NCI-H1930 (cell line): Measurements from ENCODE around the gene RPH3AL.
"Not testable (repeated sequence)": the region's sequence is repeated elsewhere in the genome, so short reads cannot be mapped to it uniquely, and the experiment has no call there.

Experiments used
- DNase-seq, 2 experiments: peaks; one replicate each; lab custom pipeline; 2025; lab: John Stamatoyannopoulos, UW

RPH3AL gene

DNA sequence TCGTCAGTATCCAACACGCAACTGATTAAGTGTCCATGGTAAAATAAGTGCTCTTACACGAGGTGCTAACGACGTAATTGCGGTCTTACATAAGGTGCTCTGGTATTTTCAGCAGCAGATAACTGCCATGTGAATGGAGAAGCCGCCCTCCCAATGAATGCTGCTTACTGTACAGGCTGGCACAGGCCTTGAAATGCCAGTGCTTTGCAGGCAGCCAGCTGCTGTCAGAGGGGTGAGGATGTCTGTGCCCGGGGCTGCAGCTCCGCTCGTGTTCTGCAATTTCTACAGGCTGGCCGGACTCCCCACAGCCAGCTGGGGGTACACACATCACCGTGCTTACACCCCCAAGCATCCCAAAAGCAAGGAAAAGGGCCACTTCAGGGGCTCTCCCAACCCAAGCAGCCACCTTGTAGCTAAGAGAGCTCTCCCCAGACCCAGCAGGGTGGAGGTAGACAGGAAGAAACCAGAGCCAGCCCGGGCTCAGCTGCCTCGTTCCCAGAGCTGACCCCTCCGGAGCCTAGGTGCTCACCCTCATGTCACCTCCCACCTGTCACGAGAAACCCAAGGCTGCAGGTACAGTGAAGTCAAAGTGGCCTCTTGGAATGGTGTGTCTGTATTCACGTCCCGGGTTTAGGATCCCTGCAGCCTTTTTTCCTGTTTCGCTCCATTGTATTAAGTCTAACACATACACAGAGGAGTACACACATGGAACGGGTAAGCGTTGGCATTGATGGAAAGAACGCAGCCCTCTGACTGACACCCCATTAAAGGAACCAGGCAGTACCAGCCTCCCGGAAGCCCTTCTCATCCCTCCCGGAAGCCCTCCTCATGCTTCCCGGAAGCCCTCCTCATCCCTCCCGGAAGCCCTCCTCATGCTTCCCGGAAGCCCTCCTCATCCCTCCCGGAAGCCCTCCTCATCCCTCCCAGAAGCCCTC lies 27.2 kb upstream of the RPH3AL start:
- no peak for DNase-seq

DNA sequence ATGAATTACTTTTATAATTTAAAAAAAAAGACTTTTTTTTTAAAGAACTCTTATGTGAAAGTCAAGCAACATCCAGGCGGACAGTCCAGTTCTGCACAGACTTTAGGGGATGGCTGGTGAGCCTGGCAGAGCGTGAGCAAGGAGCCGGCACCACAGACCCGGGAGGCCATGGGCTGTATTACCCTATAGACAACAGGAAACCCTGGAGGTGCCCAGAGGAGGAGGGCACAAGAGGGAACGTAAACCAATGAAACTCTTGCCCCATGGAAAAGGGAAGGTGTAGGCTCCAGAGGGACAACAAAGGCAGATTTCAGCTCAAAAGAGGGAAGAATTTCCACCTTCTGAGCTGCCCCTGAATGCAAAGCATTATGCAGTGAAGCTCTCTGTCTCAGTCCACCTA lies 25.5 kb upstream of the RPH3AL start:
- no peak for DNase-seq

DNA sequence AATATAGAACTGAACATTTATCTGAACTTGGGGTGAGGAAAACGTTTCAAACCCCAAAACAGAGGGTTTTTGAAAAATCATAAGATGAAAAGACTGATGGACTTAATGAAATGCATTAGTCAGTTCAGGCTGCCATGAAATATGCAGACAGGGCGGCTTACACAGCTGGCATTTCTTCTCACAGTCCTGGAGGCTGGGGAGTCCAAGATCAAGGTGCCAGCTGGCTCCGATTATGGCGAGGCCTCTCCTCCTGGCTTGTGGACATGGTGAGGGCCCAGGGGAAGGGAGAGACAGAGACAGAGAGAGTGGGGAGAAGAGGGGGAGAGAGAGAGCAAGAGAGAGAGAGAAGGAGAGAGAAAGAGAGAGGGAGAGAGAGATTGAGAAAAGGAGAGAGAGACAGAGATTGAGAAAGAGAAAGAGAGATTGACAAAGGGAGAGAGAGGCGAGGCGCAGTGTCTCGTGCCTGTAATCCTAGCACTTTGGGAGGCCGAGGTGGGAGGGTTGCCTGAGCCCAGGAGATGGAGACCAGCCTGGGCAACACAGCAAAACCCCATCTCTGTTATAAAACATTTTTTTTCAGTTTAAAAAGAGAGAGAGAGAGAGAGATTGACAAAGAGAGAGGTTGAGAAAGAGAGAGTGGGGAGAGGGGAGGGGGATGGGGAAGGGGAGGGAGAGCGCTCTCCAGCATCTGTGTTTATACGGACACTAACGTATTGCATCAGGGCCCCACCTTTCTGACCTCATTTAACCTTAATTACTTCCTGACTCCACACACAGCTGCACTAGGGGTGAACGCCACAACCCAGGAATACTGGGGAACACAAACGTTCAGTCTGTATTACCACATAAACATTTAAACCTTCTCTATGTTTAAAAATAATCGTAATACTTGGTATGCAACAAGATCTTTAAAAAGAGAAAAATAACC lies 24.6 kb upstream of the RPH3AL start:
- DNase-seq = no peak

DNA sequence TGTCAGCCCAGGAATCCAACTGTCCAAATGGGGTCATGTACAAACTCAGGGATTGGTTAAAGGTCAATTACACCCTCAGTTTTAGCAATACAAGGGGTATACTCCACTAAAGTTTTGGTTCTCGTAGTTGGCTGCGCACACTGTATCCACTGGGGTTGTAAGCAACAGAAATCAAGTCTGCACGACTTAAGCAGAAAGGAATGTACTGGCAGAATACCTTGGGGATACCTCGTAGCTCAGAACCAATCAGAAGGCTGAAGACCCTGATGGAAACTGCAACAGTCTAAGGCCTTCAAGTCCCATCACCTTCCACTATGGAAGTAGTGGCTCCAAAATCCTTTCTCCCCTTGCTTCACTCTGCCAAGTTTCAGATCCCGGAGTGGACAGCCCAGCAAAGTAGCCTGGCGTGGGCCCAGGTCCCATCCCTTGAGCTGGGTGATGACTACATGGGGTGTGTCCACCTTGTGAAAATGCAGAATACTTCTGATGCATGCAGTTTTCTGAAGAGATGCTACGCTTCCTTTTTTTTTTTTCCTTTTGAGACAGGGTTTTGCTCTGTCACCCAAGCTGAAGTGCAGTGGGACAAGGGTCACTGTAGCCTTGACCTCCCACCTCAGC lies 21.1 kb upstream of the RPH3AL start:
- no peak for DNase-seq

DNA sequence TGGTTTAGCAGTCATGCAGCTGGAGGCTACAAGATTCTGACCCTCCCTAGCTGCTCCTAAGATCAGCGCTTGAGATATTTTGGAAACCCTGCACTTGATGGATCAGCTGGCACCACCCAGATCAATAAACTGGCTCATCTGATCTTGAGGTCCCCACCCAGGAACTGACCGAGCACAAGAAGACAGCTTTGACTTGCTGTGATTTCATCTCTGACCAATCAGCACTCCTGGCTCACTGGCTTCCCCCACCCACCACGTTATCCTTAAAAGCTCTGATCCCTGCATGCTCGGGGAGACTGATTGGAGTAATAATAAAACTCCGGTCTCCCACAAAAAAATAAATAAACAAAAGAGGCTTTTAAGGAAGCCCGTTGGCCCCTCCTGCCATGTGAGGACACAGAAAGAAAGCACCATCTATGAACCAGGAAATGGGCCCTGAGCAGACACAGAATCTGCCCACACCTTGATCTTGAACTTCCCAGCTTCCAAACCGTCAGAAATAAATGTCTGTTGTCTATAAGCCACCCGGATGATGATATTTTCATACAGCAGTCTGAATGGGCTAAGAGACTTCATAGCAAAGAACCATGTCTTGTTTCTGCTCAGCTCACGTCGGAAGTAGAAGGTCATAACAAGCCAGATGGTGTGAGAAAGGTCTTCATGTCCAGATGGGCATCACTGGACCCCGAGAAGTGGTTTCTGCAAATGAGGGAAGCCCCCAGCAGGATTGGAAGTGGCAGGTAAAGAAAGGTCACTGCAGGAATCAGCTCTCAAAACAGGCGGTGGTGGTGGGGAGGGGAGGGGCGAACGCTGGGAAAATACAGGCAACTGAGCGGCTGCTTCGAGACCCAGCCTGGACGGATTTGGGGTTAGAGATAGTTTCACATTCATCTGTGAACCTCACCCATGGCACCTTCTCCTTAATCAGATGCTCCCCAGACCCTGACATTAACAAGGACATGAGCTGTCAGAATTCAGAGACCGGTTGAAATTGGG lies 19.8 kb upstream of the RPH3AL start:
- DNase-seq = no peak

DNA sequence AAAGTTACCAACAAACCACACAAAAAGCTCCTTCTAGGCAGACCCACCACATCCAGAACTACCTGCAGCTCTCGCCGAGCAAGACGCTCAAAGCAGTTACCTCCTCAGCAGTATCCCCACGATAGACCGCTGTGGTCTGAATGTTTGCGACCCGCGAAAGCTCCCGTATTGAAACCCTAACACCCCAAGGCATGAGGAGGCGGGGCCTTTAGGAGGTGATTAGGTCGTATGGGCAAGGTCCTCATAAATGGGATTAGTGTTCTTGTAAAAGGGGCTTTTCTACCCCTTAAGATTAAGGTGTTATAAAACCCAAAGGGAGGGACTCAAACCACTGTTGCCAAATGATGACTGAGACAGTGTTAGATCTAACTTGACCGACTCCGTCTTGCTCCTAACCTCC lies 19.0 kb upstream of the RPH3AL start:
- no peak for DNase-seq

DNA sequence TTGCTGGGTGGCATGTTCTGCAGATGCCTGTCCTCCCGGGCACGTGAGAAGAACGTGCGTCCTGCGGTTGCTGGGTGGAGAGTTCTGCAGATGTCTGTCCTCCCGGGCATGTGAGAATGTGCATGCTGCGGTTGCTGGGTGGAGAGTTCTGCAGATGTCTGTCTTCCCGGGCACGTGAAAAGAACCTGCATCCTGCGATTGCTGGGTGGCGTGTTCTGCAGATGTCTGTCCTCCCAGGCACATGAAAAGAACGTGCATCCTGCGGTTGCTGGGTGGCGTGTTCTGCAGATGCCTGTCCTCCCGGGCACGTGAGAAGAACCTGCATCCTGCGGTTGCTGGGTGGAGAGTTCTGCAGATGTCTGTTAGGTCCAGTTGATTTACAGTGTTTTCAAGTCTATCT lies 15.0 kb upstream of the RPH3AL start:
- not testable (repeated sequence) for DNase-seq

DNA sequence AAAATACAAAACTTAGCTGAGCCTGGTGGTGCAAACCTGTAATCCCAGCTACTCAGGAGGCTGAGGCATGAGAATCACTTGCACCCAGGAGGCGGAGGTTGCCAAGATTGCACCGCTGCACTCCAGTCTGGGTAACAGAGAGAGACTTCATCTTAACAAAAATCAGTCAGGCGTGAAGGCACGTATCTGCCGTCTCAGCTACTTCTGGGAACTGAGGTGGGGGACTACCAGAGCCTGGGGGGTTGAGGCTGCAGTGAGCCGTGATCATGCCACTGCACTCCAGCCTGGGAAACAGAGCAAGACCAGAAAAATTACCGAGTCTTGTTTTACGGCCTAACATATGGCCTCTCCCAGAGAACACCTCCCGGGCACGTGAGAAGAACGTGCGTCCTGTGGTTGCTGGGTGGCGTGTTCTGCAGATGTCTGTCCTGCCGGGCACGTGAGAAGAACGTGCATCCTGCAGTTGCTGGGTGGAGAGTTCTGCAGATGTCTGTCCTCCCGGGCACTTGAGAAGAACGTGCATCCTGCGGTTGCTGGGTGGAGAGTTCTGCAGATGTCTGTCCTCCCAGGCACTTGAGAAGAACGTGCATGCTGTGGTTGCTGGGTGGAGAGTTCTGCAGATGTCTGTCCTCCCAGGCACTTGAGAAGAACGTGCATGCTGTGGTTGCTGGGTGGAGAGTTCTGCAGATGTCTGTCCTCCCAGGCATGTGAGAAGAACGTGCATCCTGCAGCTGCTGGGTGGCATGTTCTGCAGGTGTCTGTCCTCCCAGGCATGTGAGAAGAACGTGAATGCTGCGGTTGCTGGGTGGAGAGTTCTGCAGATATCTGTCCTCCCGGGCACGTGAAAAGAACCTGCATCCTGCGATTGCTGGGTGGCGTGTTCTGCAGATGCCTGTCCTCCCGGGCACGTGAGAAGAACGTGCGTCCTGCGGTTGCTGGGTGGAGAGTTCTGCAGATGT lies 14.3 kb upstream of the RPH3AL start:
- DNase-seq = not testable (repeated sequence)

DNA sequence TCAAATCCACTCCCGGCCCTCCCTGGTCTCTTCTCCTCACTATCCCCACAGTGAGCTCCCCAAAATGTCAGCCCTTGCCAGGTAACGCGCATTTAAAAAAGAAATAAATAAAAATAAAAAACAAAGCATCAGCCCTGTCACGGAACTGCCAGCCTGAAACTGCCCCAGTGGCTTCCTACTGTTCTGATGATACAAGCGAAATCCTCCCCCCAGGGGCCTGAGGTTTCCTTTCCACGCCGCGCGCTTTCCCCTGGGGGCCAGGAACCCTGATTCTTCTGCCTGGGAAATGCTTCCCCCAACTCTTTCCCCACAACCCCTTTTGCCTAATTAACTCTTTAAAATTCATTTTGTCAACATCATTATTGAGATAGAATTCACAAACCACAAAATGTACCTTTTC lies 12.2 kb upstream of the RPH3AL start:
- DNase-seq = no peak

DNA sequence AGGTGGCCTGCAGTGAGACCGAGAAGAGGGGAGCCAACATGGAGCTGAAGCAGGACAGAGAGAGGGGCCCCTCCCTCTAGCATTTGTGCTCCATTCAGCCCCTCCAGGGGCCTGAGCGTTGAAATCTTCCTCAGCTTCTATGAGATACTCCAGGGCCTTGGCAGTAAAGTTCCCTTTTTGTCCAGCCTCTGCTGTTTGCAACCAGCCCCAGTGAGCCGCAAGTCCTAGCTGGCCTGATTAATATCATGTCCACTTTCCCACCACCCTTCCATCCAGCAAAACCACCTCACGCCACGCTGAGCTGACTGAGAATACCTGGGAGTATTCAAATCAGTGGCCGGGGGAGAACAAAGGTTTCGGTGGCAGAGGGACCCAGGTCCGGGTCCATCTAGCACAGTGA lies 11.7 kb upstream of the RPH3AL start:
- DNase-seq = no peak

DNA sequence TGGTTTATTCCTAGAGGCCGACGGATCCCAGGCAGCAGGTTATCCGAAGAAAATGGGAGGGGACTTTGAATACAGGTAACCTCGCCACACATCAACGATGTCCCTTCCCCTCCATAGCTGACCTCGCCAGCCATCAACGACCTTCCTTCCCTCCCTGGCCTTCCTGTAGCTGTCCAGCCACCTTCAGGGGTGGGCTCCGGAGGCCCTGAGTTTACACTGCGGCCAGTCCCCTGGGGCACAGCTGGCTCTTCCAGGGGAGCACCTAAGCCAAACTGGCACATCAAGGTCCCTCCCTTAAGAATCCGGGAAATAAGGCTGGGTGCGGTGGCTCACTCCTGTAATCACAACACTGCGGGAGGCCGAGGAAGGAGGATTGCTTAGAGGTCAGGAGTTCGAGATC lies 10.1 kb upstream of the RPH3AL start:
- no peak for DNase-seq

DNA sequence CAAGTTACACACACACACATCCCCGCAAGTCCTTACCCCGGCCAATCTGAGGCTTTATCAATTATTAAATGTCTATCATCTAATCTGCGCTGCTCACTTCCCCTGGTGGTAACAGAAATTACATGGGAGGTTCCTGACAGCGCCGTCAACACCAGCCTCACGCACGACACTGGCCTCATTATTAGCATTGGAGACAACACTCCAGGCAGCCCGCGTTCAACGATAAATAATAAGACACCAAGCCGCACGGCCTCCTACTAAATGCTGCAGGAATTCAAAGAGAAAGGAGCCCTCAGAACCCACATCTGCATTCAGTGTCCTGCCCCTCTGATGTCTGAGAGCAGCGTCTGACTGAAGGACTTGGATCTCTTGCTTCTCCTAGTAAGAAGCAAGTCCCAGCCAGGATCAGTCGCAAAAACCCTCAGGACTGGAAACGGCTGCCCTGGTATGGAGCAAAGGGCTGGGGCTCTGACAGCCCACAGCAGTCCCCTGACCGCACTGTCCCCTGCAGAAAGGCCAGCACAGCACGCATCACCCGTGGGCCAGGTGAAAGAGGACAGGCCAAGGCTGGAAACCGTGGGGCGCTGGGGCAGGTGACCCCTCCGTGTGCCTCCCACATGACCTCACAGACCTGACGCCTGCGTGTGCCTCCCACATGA lies 7.6 kb upstream of the RPH3AL start:
- DNase-seq = no peak

DNA sequence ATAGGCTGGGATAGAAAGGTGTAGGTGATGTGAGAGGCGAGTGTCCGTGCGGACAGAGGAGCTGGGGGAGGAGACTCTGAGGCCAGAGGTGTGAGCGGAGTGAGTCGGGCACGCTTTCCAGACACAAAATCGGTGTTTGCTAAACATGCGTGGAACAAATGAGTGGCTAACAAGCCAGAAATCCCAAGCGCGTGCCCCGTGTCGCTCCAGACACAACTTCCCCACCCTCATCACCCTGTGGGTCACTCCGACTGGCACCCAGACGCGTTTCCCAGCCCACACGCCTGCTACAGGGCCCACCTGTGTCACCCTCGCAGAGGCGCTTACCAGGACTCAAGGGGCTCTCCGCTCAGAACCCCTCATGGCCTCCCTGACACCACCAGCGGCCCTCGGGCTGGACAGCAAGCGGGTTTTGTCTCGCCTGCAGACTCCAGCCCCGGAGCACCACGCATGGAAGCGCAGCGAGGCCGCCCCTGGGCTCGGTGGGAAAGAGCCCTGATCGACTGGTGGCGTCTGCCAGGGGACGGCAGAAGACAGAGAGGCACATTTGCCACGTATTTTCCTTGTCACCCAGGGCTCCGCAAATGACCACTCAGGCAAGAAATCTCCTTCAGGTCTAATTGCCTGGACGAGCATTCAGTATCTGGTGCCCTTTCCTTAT lies 6.0 kb upstream of the RPH3AL start:
- no peak for DNase-seq

DNA sequence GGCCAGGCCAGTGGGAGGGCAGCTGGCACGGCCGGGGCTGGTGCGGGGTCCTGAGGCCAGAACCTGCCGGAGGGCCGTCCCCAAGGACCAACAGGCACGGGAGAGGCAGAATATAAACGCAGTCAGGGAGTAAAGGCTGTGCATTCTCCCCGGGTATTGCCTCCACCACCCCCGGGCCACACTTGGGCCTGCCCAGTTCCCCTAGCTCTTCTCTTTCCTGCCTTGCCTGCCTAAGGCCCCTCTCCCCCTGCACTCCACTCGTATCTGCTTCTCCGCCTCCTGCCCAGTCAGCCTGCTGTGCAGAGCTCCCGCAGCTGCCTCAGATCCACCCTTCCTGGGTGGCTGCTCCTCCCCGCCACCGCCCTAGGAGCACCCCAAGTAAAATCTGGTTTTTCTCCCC lies 5.0 kb upstream of the RPH3AL start:
- no peak for DNase-seq

DNA sequence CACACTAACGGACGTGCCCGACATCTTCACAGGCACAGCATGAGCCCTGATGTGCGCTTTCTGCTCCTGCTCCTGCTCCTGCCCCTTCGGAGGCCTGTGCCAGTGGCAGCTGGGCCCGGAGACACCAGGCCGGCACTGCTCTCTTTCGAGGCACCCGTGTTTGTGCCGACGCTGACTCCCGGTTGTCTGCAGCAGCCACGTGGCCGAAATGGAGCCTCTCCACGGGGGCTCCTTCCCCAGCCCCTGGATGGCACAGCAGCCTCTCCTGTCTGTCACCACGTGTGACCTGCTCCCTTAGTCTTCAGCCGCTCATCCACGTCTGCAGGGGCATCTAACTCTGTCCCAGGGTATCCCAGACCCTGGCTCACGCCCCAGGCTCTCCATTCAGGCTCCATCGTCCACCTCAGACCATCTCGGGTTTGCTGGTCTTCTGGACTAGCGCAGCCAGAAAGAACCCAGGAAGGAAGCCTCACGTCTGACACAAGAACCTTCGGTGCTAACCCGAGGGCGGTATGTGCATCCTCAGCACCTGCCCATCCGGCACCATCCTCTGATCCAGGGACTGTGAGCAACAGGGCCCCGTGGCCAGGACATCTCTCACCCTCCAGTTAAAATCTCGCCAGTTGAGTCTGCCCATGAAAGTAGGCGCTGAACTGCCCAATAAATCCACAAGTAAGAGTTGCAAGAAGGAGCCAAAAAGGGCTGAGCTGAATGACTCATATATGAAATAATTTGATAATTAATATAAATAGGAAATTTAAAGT lies 4.2 kb upstream of the RPH3AL start:
- DNase-seq = no peak

DNA sequence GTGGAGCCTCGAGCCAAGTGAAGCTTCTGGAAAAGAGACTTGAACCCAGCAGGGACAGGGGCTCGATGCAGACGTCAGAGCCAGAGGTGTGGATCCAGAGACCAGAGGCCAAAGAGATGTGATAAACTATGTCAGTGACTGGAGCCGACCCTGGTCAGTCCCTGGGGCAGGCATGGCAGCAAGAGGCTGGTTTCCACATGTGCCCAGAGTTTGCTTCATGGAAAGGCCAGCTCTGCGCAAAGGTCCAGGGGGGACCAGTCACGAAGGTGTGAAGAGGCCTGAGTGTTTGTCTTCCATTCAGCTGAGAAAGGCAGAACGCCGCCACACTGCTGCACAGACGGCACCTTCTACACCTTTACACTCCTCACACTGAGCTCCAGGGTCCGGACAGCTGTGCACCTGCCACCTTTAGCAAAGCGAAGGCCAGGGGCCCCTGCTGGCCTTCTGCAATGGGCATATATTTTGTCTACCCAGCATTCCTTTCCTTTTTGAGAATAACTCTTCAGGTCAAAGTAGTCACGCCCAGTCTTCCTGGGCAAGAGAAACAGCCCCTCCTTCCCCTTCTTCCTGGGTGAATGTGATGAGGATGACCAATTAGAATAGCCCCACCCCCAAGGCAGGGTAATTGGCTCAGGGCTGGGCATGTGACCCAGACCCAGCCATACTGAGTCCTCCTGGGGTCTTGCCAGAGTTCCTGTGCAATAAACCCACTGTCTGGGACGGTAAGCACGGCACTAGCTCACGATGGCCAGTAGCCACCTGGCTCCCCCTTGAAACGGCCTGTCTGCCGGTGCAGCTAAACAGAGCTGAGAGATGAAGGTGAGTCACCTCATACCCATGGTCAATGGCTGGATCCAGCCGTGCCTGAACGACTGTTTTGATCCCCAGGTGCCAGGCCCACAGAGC lies 2.3 kb upstream of the RPH3AL start:
- no peak for DNase-seq

DNA sequence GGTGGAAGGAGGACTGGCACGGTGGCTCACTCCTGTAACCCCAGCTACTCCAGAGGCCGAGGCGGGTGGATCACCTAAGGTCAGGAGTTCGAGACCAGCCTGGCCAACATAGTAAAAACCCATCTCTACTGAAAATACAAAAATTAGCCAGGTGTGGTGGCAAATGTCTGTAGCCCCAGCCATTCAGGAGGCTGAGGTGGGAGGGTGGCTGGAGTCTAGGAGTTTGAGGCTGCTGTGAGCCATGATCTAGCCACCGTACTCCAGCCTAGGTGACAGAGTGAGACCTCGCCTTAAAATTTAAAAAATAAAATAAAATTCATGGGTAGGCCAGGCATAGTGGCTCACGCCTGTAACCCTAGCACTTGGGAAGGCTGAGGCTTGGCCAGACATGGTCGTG lies 1.2 kb upstream of the RPH3AL start:
- DNase-seq = no peak
